ELF-1 (cell line): ENCODE data around the gene KRTCAP2.

Experiments used
- DNase-seq: peaks from one replicate; pipeline ENCODE4 v3.0.0-alpha.2; 2016; ENCODE audit warnings: low read depth, low spot score

KRTCAP2 gene

GRCh38 chr1:155134322-155134721 lies 38.8 kb downstream of the KRTCAP2 start:
- DNase-seq: no peak

GRCh38 chr1:155133799-155134281 lies 39.3 kb downstream of the KRTCAP2 start:
- DNase-seq: no peak

GRCh38 chr1:155131856-155132255 lies 41.2 kb downstream of the KRTCAP2 start:
- DNase-seq: no peak

GRCh38 chr1:155131285-155131684 lies 41.8 kb downstream of the KRTCAP2 start:
- no peak for DNase-seq

GRCh38 chr1:155130272-155131006 lies 42.7 kb downstream of the KRTCAP2 start:
- no peak for DNase-seq

GRCh38 chr1:155128755-155129473 lies 44.2 kb downstream of the KRTCAP2 start:
- peak; percentile 27 for DNase-seq

GRCh38 chr1:155127967-155128754 lies 44.9 kb downstream of the KRTCAP2 start:
- no peak for DNase-seq

GRCh38 chr1:155127105-155127966 lies 45.8 kb downstream of the KRTCAP2 start, which contains the start of gene EFNA1:
EFNA1 (plus strand) TSS chr1:155127876; CDS start chr1:155127978, 102 bp downstream.
- peak; percentile 79 for DNase-seq

- DNase-seq: peak; percentile 90
Observed at GRCh38 chr1:155126556-155127104, 46.5 kb downstream of the KRTCAP2 start.

- DNase-seq: peak; percentile 92
Observed at GRCh38 chr1:155125946-155126555, 47.1 kb downstream of the KRTCAP2 start.

GRCh38 chr1:155125511-155125945 lies 47.6 kb downstream of the KRTCAP2 start:
- peak; percentile 61 for DNase-seq

GRCh38 chr1:155124503-155125463 lies 48.3 kb downstream of the KRTCAP2 start:
- DNase-seq: peak; percentile 95

GRCh38 chr1:155123801-155124200 lies 49.3 kb downstream of the KRTCAP2 start:
- DNase-seq: no peak

GRCh38 chr1:155122308-155122707 lies 50.8 kb downstream of the KRTCAP2 start:
- no peak for DNase-seq

- no peak for DNase-seq
Observed at GRCh38 chr1:155121249-155121648, 51.9 kb downstream of the KRTCAP2 start.

- DNase-seq: peak; percentile 68
Observed at GRCh38 chr1:155120253-155120652, 52.9 kb downstream of the KRTCAP2 start.
